IPS-20b (cell line): ENCODE data around the gene DNAJC15.
A peak's percentile ranks its signal among the peaks of the same experiment; 100 is the strongest.
"Not testable (repeated sequence)": the region's sequence is repeated elsewhere in the genome, so short reads cannot be mapped to it uniquely, and the experiment has no call there.

Experiments used
- H3K27ac ChIP-seq: one replicate; pipeline ENCODE4 v1.5.1; 2013; ENCODE audit warnings: low read length
- H3K27me3 ChIP-seq: 2 replicates; pipeline ENCODE4 v1.6.1; 2013; ENCODE audit warnings: mild to moderate bottlenecking, low read length, inconsistent platforms; ENCODE audit not compliant: insufficient read depth
- H3K36me3 ChIP-seq: 2 replicates; pipeline ENCODE4 v1.6.1; 2013; ENCODE audit warnings: low read depth, mild to moderate bottlenecking, inconsistent platforms, low read length, moderate library complexity; ENCODE audit not compliant: insufficient read depth
- H3K4me1 ChIP-seq: 2 replicates; pipeline ENCODE4 v1.6.1; 2013; ENCODE audit warnings: mild to moderate bottlenecking, control low read depth, inconsistent platforms, low read length, moderate library complexity; ENCODE audit not compliant: insufficient read depth
- H3K4me3 ChIP-seq: 2 replicates; pipeline ENCODE4 v1.5.1; 2013; ENCODE audit warnings: mild to moderate bottlenecking, low read length, inconsistent platforms
- H3K9ac ChIP-seq: 2 replicates; pipeline ENCODE4 v1.6.1; 2013; ENCODE audit warnings: low read depth, mild to moderate bottlenecking, inconsistent platforms, low read length, moderate library complexity
- H3K9me3 ChIP-seq: 2 replicates; pipeline ENCODE4 v1.6.1; 2013; ENCODE audit warnings: mild to moderate bottlenecking, low read depth, low read length, inconsistent platforms; ENCODE audit not compliant: insufficient read depth

DNAJC15 gene

DNA sequence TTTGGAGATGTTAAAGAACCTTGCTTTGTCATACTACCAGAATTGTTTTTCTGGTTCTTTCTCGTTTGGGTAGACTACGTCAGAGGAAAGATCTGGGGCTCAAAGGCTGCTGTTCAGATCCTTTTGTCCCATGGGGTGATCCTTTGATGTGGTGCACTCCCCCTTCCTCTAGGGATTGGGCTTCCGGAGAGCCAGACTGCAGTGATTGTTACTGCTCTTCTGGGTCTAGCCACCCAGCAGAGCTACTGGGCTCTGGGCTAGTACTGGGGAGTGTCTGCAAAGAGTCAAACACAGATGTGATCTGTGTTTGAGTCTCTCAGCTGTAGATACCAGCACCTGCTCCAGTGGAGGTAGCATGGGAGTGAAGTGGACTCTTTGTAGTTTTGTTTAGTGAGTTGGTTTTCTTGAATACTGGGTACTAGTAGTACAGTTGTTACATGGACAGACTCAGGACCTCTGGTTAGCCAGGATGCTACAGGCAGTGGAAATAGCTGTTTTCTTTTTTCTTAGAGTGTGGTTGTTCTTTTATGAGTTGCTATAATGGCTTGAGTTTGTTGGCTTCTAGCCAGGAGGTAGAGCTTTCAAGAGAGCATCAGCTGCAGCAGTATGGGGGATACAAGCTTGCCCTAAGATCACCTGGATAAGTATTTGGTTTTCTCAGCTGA lies 34.4 kb downstream of the DNAJC15 start:
- Histone ChIP-seq H3K27me3 (peaks cover 25% of the 10 kb centered on the region; the same call in 1 of the 2 replicates), H3K9ac (no peak overlapping the region), H3K4me3 (peak overlapping the region; percentile 32; the same call in 1 of the 2 replicates), H3K4me1 (peaks cover 37% of the 10 kb centered on the region; the same call in 1 of the 2 replicates), H3K36me3 (no peaks in the 10 kb centered on the region), H3K27ac (no peak overlapping the region), H3K9me3 (no peaks in the 10 kb centered on the region)

DNA sequence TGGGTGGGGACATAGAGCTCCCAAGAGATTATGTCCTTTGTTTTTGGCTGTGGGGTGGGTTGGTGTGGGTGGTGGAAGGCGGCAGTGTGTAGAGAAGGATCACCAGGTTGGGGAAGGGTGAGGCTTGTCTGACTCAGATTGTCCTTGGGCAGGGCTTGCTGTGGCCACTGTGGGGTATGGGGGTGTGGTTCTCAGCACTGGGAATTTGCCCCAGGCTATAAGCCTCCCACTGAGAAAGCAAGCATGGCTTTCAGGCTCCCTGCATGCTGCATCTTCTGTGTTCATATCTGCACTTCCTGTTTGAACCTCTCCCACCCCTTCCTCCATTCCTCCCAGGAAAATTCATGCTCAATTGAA lies 34.9 kb downstream of the DNAJC15 start:
- Histone ChIP-seq H3K9ac (no peak overlapping the region), H3K4me3 (no peak overlapping the region)

DNA sequence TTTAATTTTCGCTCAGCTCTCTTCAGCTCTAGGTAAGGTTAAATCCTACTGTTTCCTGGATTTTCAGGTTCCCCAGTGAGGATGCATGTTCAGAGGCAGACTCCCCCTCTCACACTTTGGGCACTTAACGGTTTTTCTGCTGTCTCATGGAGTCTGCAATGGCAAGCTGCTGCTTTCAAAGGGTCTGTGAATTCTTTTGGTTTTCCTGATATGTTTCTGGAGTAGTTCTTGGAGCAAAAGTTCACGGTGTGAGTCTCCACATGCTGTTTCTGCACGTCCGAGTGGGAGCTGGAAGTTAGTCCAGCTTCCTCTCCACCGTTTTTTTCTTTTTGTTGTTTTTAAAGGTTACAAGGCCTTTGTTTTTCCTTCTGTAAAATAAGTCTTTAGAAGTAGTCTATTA lies 35.4 kb downstream of the DNAJC15 start:
- peaks cover 36% of the 10 kb centered on the region; the same call in 1 of the 2 replicates for H3K4me1 ChIP-seq
- no peak overlapping the region for H3K4me3 ChIP-seq
- H3K9ac ChIP-seq: no peak overlapping the region
- peaks cover 15% of the 10 kb centered on the region; the same call in 1 of the 2 replicates for H3K27me3 ChIP-seq
- no peaks in the 10 kb centered on the region for H3K9me3 ChIP-seq
- no peaks in the 10 kb centered on the region for H3K36me3 ChIP-seq
- no peak overlapping the region for H3K27ac ChIP-seq

More for the DNA sequence above, 34.9 kb downstream of the DNAJC15 start:
- peaks cover 37% of the 10 kb centered on the region; the same call in 1 of the 2 replicates for H3K4me1 ChIP-seq
- H3K36me3 ChIP-seq: no peaks in the 10 kb centered on the region
- peaks cover 20% of the 10 kb centered on the region; the same call in 1 of the 2 replicates for H3K27me3 ChIP-seq
- H3K27ac ChIP-seq: no peak overlapping the region
- no peaks in the 10 kb centered on the region for H3K9me3 ChIP-seq

DNA sequence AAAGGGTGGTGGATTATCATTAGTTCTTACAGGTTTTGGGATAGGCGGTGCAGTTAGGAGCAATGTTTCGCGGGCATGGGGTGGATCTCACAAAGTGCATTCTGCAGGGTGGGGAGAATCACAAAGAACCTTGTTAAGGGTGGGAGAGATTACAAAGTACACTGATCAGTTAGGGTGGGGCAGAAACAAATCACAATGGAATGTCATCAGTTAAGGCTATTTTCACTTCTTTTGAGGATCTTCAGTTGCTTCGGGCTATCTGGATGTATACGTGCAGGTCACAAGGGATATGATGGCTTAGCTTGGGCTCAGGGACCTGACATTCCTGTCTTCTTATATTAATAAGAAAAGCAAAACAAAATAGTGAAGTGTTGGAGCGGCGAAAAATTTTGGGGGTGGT lies 36.4 kb downstream of the DNAJC15 start:
- not testable (repeated sequence) for H3K27me3 ChIP-seq, H3K4me3 ChIP-seq, H3K9ac ChIP-seq, H3K9me3 ChIP-seq, H3K27ac ChIP-seq, H3K36me3 ChIP-seq
- peaks cover 28% of the 10 kb centered on the region; the same call in 1 of the 2 replicates for H3K4me1 ChIP-seq

DNA sequence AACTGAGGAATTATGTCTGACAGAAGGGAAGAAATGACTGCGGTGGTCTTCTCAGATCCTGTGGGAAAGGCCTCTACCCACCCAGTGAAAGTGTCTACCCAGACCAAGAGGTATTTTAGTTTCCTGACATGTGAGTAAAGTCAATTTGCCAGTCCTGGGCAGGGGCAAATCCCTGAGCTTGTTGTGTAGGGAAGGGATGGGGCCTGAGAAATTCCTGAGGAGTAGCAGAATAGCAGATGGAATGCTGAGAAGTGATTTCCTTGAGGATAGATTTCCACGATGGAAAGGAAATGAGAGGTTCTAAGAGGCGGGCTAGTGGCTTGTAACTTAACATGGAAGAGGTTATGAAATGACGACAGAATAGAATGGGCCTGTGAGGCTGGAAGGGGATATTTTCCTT lies 37.4 kb downstream of the DNAJC15 start:
- not testable (repeated sequence) for H3K4me3 ChIP-seq, H3K9me3 ChIP-seq, H3K27me3 ChIP-seq, H3K9ac ChIP-seq, H3K36me3 ChIP-seq, H3K27ac ChIP-seq
- H3K4me1 ChIP-seq: peaks cover 23% of the 10 kb centered on the region; the same call in 1 of the 2 replicates

DNA sequence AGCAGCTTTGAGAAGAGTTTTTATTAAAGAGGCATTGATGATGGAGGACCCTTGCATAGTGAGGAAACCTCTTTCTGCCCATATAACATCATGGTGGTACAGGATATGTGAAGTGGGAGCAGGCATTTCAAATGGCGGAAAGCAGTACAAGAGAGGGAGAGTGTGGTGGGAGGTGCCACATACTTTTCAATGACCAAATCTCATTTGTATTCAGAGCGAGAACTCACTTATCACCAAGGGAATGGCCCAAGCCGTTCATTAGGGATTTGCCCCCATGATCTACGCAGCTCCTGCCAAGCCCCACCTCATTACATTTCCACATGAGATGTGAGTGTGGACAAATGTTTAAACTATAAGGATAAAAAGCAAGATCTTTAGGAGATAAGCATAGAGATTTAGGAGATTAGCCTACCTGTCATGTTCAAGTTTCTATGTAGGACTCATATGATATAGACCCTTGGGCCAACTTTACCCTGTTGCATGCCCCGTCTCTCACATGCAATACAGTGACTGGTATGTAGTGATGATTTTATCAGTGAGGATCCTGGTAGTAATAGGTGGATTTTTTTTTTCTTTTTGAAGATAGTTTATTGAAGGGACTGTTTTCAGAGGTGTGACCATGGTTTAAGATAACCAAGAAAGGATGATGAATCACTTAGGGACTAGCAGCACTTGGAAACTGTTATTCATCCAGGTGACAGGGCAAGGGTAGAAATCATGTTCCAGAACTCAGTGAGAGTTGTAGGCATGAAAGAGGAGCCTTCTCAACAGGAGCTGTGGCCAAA lies 38.3 kb downstream of the DNAJC15 start:
- Histone ChIP-seq H3K9me3 (no peaks in the 10 kb centered on the region), H3K27ac (no peak overlapping the region), H3K9ac (no peak overlapping the region), H3K36me3 (no peaks in the 10 kb centered on the region), H3K4me1 (peaks cover 21% of the 10 kb centered on the region; the same call in 1 of the 2 replicates), H3K27me3 (no peaks in the 10 kb centered on the region; the same call in 1 of the 2 replicates), H3K4me3 (no peak overlapping the region)

DNA sequence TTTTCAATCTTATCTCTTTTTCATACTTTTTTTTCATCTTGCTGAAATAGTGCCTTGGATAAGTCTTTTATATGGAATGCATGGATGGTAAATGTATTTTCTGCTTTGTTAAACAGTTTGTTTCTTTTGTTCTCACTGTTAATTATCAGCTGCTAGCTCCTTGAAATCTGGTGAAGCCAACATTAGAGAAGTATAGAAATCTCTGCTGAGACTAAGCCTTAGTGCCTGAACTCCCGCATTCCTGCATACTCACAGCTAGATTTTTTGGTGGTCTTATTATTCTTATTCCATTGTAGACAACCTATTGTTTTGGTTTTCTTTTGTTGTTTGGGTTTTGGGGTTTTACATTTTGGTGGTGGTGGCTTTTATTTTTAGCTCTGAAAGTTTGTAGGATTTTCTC lies 48.4 kb downstream of the DNAJC15 start:
- Histone ChIP-seq H3K9ac (no peak overlapping the region), H3K36me3 (peaks cover 11% of the 10 kb centered on the region), H3K27me3 (no peaks in the 10 kb centered on the region), H3K9me3 (no peaks in the 10 kb centered on the region), H3K4me3 (peak overlapping the region; percentile 41; the same call in 1 of the 2 replicates), H3K27ac (no peak overlapping the region), H3K4me1 (peaks cover 18% of the 10 kb centered on the region)

DNA sequence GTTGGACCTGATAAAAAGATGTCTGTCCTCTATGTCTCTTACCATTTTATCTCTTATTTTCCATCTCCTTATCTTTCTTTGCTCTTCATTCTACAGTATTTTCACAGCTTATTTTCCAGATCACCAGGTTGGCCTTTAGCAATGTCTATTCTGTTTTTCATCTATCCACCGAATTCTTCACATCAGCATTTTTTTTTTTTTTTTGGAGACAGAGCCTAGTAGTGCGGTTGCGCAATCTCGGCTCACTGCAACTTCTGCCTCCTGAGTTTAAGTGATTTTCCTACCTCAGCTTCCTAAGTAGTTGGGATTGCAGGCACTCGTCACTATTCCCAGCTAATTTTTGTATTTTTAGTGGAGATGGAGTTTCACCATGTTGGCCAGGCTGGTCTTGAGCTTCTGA lies 49.0 kb downstream of the DNAJC15 start:
- H3K4me3 ChIP-seq: peak overlapping the region; percentile 41

DNA sequence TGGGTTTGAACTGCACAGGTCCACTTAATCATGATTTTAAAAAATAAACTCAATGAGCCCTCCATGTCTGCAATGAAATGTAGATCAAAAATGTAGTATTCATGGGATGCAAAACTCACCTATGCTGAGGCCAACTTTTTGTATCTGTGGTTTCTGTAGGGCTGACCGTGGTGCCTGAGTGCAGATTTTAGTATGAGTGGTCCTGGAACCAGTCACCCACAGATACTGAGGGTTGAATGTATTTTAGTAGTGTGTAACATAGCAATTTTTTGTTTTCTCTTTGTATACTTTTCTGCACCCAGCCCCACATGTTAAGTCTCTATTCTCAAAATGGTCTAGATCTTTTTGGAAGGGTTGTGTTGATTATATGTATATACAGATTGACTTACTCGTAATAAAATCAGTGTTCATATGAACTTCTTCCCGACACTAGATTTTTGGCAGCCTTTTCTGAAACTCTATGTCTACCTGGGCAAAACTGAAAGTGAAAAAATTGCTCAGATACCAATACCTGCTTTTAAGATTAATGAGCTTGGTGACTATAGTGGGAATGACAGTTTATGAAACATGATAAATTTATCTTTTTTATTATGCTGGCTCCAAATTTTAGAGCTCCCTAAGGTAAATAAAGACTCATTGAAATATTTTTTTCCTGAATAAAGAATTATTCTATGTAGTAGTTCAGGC lies 51.6 kb downstream of the DNAJC15 start:
- no peaks in the 10 kb centered on the region for H3K27me3 ChIP-seq
- H3K9ac ChIP-seq: no peak overlapping the region
- H3K9me3 ChIP-seq: no peaks in the 10 kb centered on the region
- H3K4me3 ChIP-seq: no peak overlapping the region
- peaks cover 18% of the 10 kb centered on the region for H3K4me1 ChIP-seq
- H3K36me3 ChIP-seq: 0 out of 2 replicates have a peak, but pooled peaks cover 7% of the 10 kb centered on the region
- H3K27ac ChIP-seq: no peak overlapping the region

More for the DNA sequence above, 49.0 kb downstream of the DNAJC15 start:
- Histone ChIP-seq H3K36me3 (peaks cover 11% of the 10 kb centered on the region), H3K27me3 (no peaks in the 10 kb centered on the region), H3K9me3 (no peaks in the 10 kb centered on the region), H3K4me1 (peaks cover 18% of the 10 kb centered on the region), H3K9ac (no peak overlapping the region), H3K27ac (no peak overlapping the region)

DNA sequence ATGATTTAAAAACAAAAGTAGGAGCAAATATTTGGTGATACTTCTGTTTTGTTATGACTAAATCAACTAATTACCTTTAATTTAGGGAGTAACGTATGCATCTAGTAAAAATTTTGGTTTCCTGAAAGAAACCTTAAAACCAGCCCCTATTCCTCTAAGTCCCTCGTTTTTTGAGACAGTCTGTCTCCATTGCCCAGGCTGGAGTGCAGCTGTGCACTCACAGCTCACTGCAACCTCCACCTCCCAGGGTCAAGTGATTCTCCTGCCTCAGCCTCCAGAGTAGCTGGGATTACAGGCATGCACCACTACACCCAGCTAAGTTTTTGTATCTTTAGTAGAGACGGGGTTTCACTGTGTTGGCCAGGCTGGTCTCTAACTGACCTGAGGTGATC lies 52.1 kb downstream of the DNAJC15 start:
- H3K9me3 ChIP-seq, H3K9ac ChIP-seq: not testable (repeated sequence)

DNA sequence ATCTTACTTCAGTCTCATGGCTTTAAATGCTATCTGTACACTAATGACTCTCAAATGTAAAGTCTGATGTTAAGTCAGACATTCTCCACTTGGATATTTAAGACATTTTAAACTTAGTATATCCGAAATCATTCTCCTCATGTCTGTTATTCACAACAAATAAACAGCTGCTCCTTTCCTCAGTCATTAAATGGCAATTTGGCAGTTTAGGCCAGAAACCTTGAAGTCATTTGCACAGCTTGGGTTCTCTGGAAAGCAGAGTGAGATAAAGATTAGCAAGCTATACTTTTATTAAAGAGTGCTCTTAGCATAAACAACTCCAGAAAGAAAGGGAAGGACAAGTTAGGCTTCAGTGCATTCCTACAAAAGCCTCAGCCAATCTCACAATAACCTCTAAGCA lies 53.7 kb downstream of the DNAJC15 start:
- H3K27me3 ChIP-seq: no peaks in the 10 kb centered on the region
- H3K27ac ChIP-seq: no peak overlapping the region
- H3K9me3 ChIP-seq: no peaks in the 10 kb centered on the region
- H3K36me3 ChIP-seq: peaks cover 14% of the 10 kb centered on the region; the same call in 1 of the 2 replicates
- peaks cover 7% of the 10 kb centered on the region for H3K4me1 ChIP-seq
- no peak overlapping the region for H3K4me3 ChIP-seq
- no peak overlapping the region for H3K9ac ChIP-seq

More for the DNA sequence above, 52.1 kb downstream of the DNAJC15 start:
- Histone ChIP-seq H3K4me1 (peaks cover 18% of the 10 kb centered on the region), H3K36me3 (peaks cover 12% of the 10 kb centered on the region; the same call in 1 of the 2 replicates)
- H3K27ac ChIP-seq, H3K4me3 ChIP-seq, H3K27me3 ChIP-seq: not testable (repeated sequence)
